Endothelial cell of hepatic sinusoid (primary cell): ENCODE measurements around the gene VWA2.

ENCODE experiments used
- in situ Hi-C: cut with HindIII; loops from 2 replicates; pipeline ENCODE4 v1.10.0; 2017; ENCODE audit warnings: low sequenced_read_pairs

The VWA2 gene

DNA sequence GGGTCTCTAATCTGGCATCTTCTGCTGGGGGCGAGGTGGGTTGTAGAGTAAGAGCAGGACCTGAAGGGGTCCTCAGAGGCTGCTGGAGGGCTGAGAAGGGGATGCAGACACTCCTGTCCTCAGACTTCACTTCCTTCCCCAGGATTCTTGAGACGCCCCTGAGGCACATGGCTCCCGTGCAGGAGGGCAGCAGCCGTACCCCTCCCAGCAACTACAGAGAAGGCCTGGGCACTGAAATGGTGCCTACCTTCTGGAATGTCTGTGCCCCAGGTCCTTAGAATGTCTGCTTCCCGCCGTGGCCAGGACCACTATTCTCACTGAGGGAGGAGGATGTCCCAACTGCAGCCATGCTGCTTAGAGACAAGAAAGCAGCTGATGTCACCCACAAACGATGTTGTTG, 52.0 kb downstream of the VWA2 start:
- in situ Hi-C loops = no loop called here

DNA sequence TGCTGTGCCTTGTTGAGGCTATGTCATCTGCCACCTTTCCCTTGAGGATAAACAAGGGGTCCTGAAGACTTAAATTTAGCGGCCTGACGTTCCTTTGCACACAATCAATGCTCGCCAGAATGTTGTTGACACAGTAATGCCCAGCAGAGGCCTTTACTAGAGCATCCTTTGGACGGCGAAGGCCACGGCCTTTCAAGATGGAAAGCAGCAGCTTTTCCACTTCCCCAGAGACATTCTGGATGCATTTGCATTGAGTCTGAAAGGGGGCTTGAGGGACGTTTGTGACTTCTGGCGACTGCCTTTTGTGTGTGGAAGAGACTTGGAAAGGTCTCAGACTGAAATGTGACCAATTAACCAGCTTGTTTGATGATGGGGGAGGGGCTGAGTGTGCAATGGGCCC, 52.5 kb downstream of the VWA2 start:
- in situ Hi-C loops = no loop called here

DNA sequence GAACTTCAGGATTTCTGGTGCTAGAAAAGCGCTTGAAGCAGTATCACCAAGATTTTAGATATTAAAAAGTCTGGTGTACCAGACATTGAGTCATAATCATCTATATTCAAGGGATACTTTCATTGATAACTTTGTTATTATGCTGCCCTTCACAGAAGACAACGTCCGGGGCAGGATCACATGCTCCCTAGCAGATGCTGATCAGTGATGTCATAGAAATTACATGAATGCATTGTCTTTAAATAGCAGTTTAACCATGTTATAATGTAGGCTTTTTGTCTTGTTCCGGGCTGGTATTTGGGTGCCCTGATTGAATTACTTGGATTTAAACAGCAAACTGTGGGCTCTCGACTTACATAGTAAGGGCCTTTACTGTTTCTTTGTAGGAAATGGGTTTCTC, 54.0 kb downstream of the VWA2 start:
- in situ Hi-C loops = no loop called here

DNA sequence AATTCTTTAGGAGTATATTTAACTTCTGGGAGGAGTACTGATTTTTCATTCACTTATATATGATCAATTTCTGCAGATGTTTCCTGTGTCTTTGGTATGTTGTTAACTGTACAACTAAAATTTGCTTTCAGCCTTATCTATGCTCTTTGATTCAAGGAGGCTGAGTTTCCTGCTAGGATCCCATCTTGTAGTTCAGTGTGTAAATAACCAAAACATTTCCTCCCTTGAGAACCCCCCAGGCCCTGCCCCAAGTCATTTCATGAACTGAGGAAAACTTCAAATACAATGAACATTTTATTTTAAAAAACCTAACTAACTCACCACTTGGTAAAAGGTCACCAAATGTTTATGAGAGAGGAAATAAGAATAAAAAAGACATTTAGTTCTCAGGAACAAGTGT, 55.5 kb downstream of the VWA2 start:
- in situ Hi-C loops = no loop called here

DNA sequence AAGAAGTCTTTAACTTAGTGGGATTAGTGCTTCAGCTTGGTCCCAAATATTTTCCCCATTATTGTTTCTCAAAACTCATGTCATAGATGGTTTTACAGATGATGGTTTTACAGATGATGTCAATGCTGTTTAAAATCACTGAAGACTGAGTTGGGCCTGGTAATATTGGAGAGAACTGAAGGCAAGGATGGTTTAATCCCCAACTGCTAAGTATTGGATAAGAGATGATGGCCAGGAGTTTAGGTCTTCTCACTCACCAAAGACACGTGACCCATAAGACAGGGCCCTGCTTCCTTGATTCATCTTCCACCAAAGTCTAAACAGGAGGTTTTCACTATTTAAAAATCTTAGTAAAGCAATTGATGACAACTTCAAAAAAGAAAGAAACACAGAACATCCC, 56.3 kb downstream of the VWA2 start:
- in situ Hi-C loops = no loop called here

DNA sequence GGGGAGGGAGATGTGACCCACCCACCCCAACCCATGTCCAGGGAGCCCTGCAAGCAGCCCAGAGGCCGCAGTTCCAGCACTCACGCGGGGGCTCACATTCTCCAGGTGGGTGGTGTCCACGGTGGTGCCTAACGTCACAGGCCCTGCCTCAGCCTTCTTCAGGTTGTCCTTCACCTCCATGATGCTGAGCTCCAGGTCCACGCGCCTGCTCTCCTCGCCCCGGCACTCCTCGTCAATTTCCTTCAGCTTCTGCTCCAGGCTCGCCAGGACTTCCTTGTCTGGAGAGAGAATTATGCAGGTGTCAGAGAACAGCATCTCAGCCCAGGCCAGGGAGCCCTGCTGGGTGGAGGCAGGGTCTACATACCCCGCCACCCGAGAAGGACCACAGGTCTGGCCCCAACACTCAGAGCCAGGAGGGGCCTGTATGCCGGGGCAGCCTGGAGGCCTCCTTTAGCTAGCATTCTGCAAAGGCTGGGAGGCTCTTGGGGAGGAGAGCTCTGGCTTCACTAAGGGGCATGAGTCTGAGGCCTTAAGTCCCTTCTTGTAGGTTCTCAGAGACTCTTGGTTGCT, 58.2 kb downstream of the VWA2 start:
- in situ Hi-C loops = no loop called here

DNA sequence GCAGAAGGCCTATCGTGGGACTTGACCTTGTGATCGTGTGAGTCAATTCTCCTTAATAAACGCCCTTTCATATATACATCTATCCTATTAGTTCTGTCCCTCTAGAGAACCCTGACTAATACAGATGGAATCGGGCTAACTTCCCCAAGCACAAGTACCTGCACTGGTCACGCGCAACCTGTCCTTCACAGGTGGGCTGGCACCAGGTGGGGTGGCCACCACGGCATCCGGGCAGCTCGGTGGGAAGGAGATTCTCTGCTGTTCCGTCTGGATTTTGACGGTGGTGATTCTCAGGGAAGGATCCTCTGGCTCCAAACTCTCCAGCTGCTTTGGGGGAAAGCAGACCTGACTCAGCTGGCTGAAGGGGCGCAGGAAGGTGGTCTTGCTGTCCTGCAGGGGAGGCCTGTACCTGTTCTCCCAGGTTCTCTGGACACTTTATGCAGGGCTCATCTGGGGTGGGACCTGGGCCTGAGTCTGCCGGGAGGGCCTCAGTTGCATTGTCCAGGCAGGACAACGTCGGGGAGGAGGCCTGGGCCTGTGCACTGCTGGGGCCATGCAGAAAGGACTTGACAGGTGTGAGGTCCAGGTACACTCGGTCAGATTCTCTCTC, 61.1 kb downstream of the VWA2 start:
- in situ Hi-C loops = loop anchor here (5.0 kb wide), 2 partner anchors 58 to 257 kb away; no protein-coding TSS in a partner anchor

DNA sequence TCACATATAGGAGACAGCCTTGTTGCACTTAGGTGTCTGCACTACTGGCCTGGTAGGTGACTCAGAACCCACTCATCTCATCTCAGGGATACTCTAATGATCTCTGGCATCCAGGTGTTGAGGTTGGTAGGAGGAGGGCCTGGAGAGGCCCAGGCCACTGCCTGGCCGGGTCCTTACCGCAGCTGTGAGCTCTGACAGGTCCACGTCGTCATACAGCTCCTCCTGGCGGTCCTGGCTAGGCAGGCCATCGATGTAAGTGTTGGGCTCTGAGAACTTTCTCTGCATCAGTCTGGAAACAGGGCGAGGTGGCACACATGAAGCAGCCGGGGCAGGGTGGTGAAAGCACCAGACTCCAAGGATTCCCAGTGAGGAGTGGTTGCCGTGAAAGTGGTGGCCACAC, 62.1 kb downstream of the VWA2 start:
- in situ Hi-C loops = loop anchor here (5.0 kb wide), 2 partner anchors 59 to 256 kb away; no protein-coding TSS in a partner anchor

DNA sequence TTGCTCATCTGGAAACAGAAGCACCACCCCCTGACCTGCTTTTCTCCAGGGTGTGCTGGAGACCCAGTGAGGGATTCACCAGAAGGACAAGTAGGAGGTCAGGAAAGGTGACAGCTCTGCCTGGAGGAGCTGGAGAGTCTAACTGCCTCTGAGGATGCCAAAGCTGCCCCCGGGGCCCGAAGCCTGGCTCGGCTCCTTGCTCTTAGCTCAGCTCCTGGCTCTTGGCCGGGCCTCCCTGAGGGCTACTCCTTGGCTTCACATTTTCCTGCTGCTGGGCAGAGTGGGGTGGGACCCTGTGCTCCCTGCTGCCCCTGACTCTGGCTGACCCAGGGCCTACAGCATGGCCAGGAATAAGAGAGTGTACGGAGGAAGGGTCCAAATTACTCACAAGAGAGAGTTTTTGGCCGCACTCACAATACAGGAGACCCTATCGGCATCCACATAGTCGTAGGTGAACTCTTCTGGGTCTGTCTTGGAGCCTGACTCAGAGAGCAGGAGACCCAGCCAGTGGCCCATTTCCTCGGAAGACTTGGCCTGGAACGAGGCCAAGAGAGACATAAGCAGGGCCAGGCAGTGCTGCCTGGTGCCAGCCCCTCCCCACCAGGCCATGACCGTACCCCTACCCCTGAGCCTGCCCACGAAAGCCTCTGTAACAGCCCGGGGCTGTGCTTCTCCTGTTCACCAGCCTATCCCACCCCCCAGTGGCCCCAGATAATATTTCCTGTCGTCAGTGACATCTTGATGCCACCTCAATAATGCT, 63.1 kb downstream of the VWA2 start:
- in situ Hi-C loops = loop anchor here (5.0 kb wide), 2 partner anchors 60 to 255 kb away; no protein-coding TSS in a partner anchor

DNA sequence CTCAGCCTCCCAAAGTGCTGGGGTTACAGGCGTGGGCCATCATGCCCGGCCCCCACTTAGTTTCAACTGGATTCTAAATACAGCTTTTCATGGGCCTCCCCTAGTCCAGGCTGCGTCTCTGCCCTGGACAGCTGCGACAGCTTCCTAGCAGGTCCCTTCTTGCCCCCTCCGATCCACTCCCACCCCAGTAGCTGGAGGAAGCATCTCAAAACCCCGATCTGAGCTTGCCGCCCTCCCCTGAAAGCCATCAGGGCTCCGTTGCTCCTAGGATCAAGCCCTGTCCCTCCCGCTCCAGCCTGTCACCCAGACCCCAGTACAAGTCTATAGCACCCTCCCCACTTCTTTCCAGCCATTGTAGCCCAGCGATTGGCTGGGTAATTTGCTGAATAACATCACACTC, 64.5 kb downstream of the VWA2 start:
- in situ Hi-C loops = loop anchor here (5.0 kb wide), 2 partner anchors 61 to 254 kb away; no protein-coding TSS in a partner anchor

DNA sequence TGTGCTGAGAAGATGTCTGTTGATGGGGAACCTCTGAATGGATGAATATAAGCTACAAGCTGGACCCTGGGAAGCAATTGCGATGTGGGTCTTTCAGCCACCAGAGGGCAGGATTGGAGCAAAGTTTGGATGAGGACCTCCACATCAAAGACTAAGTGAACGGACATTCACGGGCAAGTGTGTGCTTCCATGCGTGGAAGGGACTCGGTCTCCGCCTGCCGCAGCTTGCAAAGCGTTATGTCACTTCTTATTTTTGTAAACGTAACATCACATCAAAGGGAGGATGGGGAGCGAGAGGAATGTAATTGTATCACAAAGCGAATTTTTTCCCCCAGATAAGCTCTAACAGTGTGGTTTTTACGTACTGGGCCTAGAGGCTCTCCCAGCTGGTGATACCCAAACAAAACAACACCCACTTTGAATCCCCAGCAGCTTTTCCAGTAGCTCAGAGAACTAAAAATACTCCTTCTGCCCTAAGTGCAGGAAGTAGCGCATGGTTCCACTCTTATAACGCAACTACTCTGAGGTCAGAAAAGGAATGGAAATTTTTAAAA, 65.0 kb downstream of the VWA2 start:
- in situ Hi-C loops = loop anchor here (5.0 kb wide), 2 partner anchors 62 to 253 kb away; no protein-coding TSS in a partner anchor

DNA sequence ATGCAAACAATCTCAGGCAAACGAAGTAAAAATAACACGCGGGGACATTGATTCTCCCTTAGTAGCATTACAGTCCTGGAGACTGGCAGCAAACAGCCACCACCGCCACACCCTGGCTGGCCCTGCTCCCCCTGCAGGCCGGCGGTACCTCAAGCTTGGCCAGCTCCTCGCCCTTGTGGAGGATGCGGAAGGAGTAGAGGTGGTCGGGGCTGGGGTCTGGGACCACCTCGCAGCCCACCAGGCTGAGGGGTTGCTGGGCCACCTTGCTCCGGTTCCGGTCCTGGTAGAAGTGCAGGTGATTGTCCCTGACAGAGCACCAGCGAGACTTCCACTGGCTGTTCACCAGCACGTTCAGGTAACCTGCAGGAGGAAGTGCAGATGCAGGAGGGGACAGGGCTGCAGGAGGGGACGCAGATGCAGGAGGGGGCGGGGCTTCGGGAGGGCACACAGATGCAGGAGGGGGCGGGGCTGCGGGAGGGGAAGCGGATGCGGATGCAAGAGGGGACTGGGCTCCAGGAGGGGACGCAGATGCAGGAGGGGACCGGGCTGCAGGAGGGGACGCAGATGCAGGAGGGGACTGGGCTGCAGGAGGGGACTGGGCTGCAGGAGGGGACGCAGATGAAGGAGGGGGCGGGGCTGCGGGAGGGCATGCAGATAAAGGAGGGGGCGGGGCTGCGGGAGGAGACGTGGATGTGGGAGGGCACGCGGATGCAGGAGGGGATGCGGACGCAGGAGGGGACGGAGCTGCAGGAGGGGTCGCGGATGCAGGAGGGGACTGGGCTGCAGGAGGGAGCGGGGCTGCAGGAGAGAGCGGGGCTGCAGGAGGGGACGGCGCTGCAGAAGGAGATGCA, 65.7 kb downstream of the VWA2 start:
- in situ Hi-C loops = loop anchor here (5.0 kb wide), 4 partner anchors 62 to 253 kb away; no protein-coding TSS in a partner anchor

DNA sequence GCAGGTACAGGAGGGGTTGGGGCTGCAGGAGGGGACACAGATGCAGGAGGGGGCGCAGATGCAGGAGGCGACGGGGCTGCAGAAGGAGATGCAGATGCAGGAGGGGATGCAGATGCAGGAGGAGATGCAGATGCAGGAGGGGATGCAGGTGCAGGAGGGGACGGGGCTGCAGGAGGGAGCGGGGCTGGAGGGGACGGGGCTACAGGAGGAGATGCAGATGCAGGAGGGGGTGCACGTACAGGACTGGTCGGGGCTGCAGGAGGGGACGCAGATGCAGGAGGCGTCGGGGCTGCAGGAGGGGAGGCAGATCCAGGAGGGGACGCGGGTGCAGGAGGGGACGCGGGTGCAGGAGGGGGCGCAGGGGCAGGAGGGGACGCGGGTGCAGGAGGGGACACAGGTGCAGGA, 66.5 kb downstream of the VWA2 start:
- in situ Hi-C loops = loop anchor here (5.0 kb wide), 2 partner anchors 72 to 127 kb away; no protein-coding TSS in a partner anchor

DNA sequence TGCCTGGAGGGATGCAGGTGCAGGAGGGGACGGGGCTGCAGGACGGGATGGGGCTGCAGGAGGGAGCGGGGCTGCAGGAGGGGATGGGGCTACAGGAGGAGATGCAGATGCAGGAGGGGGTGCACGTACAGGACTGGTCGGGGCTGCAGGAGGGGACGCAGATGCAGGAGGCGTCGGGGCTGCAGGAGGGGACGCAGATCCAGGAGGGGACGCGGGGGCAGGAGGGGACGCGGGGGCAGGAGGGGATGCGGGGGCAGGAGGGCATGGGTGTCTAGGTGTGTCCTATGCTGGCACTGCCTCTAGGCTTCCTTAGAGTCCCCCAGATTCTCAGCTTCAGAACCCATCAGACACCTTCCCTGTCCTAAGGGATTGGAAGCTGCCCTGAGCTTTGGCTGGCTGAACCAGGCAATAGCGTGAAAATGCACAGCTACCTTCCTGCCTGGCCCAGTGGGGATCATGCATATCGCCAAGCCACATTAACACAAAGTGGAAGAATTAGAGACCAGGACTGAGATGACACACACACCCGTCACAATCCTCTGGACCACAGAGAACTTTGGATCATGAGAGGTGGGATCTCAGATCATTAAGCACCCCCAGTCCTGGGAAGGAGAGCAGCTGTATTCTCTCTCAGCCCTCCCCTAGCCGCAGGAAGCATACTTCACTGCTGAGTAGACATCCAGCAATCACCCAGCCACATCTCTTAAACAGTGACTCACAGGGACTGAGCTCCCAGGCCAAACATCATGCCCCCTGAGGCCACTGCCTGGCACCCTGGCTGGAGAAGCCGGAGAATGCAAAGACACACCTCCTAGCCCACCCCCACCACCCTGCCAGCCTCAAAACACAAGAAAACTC, 67.3 kb downstream of the VWA2 start:
- in situ Hi-C loops = loop anchor here (5.0 kb wide), 2 partner anchors 71 to 126 kb away; no protein-coding TSS in a partner anchor

DNA sequence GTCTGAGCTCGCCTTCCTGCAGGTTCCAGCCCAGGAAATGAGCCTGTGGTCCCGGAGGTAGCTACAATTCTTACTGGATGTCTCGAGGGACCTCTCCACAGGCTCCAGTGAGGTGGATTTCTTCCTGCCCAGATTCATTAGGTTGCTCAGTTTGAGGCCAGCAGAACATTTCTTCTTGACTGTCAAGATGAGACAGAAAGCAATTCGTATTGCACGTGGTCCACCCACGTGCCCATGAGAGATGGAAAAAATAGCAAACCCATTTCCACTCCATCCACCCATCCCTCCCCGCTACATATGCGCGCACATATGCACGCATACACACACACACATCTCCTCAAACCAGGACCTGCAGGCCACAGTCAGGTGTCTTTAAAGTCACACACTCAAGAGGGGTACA, 68.7 kb downstream of the VWA2 start:
- in situ Hi-C loops = loop anchor here (5.0 kb wide), 2 partner anchors 70 to 125 kb away; no protein-coding TSS in a partner anchor

DNA sequence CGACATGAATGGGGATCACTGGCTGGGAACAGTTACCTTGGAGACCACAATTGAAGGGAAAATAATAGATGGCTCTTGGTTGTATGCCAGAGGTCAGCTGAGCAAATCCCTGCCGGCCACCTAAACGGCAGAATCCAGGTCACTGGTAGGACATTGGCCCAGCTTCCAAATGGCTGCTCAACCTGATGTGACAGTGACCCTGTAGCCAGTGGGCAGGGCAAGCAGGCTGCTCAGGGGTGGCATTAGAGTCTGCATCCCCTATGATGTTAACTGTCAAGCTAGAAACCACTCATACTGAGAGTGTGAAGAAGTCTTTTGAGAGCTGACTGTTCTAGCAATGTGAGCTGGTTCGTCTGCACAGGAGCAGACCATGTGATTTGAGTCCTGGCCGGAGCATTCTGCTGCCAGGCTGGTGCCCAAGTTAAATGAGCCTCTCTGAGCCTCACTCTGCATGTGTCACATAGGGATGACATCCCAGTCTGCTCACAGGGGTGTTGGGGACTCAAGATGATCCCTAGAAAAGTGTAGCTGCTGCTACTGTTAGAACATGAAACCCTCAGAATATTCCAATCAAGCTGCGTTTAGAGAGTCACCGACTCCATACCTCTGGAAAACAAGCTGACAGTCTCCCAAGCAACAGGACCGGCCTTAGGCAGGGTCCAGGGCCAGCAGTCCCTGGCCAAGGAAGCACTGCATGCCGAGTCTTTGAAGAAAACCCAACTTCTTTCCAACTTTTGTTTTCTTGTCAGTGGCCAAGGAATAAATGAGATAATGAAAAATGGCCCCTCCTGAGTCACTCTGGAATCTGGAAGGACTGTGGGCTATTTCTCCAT, 69.7 kb downstream of the VWA2 start:
- in situ Hi-C loops = loop anchor here (5.0 kb wide), 2 partner anchors 69 to 124 kb away; no protein-coding TSS in a partner anchor

DNA sequence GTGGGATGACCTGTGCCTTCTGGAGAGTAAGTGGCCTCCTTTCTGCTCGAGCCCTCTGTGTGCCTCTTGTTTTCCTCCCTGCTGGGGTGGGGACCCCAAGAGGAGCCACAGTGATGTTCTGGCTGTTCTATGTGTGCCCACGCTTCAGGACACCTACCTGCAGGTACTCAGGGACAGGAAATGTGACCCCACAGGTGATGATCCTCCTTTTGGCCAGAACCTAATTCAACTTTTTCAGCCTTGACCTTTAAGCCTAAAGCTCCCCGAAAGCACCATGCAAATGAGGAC, 70.3 kb downstream of the VWA2 start:
- in situ Hi-C loops = loop anchor here (5.0 kb wide), 2 partner anchors 68 to 123 kb away; no protein-coding TSS in a partner anchor

DNA sequence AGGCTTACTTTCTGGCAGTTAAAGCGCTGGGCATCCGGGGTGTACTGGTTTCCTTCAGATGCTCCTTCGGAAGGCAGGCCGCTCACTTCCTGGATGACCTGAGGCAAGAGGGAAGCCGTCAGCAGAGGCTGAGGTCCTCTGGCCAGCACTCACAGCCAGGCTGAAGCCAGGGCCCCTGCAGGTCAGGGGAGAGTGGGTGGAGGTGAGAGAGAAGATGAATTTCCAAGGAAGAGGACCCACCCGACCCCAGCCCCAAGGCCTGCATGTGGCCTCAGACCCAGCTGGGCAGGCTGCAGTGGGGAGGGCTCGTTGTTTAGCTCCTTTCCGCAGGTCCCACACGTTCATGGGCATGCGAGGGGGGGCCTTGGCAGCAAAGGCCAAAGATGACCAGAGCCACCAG, 71.3 kb downstream of the VWA2 start:
- in situ Hi-C loops = no loop called here

DNA sequence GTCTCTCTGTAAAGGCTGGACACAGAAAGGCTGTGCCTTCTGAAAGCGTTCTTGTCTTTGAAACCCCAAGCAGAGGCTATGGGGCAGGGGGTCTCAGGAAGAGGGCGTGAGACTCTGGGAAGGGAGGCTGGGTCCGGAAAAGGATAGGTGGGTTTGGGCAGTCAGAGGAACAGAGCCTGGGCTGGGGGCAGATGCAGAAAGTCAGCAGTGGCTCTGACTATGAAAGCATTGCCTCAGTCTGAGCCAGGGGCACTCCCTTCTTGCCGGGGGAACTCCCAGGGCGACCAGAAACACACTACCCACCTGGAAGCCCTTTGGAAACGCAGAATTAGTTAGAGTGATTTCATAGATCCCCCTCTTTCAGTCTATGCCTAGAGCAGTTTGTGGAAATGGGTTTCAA, 72.0 kb downstream of the VWA2 start:
- in situ Hi-C loops = no loop called here
